Thymus (tissue), 11 donors: ENCODE results near the gene CCNH. TPM values are rescaled to one million over a fixed set of nuclear protein-coding genes. Genes with fewer than 3 reads are reported as not detected.

ENCODE experiments used
- DNase-seq, 9 donors: peaks; one replicate each; pipeline ENCODE4 v3.0.0-alpha.2; 2013; ENCODE audit warnings: low spot score in 9 of 9, low read depth in 6 of 9, missing footprints in 1 of 9
- H3K27ac ChIP-seq, 2 donors: one replicate each; pipeline ENCODE4 v1.5.1; 2013; ENCODE audit warnings: control low read depth in 1 of 2, low read depth in 1 of 2, low read length in 1 of 2, mild to moderate bottlenecking in 1 of 2, moderate library complexity in 1 of 2
- H3K27me3 ChIP-seq, 2 donors: one replicate each; pipeline ENCODE4 v1.5.1; 2013; ENCODE audit warnings: low read length in 1 of 2; ENCODE audit not compliant: control insufficient read depth in 2 of 2, insufficient read depth in 1 of 2
- H3K36me3 ChIP-seq, 2 donors: one replicate each; pipeline ENCODE4 v1.5.1; 2013; ENCODE audit warnings: low read length in 1 of 2, mild to moderate bottlenecking in 1 of 2, moderate library complexity in 1 of 2; ENCODE audit not compliant: control insufficient read depth in 2 of 2, insufficient read depth in 2 of 2
- H3K4me1 ChIP-seq, 2 donors: one replicate each; pipeline ENCODE4 v1.5.1; 2013; ENCODE audit warnings: low read length in 2 of 2; ENCODE audit not compliant: control insufficient read depth in 2 of 2, insufficient read depth in 2 of 2
- H3K4me3 ChIP-seq, 2 donors: one replicate each; pipeline ENCODE4 v1.5.1; 2013; ENCODE audit warnings: low read length in 2 of 2, control low read depth in 1 of 2, mild to moderate bottlenecking in 1 of 2
- H3K9me3 ChIP-seq, 2 donors: one replicate each; pipeline ENCODE4 v1.5.1; 2013; ENCODE audit warnings: low read length in 1 of 2, mild to moderate bottlenecking in 1 of 2; ENCODE audit not compliant: control insufficient read depth in 2 of 2, insufficient read depth in 1 of 2
- WGBS: extraction: QIAGEN DNeasy Blood & Tissue Kit; methylation state at CpG from one replicate; pipeline ENCODE4 v1.1.7; 2013; 5-methylcytosine and 5-hydroxymethylcytosine counted together
- polyA plus RNA-seq: library from polyadenylated mRNA; stranded (reverse); fragments of 200-250 nt; gene quantifications from one replicate; pipeline ENCODE4 v1.2.3, GENCODE V29; 2013
- total RNA-seq: library from RNA; stranded (reverse); fragments of 120-200 nt; gene quantifications from one replicate; pipeline ENCODE4 v1.2.4, GENCODE V29; 2013
- donor health status: healthy.

CCNH gene
- total and polyA plus RNA-seq, 2 donors = 71.3 to 96.7 TPM

DNA sequence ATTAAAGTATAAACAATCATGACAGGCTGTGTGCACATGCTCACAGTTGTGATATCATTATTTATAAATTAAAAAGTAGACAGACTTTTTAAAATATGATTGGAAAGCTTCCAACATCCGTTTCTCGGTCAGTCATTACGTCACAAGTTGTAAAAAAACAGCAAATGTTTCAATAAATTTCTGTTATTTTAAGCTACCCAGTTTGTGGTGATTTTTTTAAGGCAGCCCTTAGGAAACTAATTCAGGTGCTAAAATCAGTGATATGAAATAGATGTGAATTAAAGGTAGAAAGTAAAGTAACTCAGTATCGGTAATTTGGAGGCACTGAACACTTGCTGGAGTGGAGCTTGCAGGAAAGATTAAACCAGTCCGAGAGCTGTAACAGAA, 1.2 kb downstream of the CCNH start:
- peak overlapping the region; percentile 2 to 97 for H3K27ac ChIP-seq
- no peak for DNase-seq
- no peaks in the 10 kb centered on the region for H3K27me3 ChIP-seq
- H3K4me1 ChIP-seq = peaks cover 0 to 4% of the 10 kb centered on the region in 2 donors
- peak overlapping the region; percentile 82 to 92 for H3K4me3 ChIP-seq
- 17% methylated on average over 5 of the region's 5 CpGs for WGBS
- no peaks in the 10 kb centered on the region for H3K9me3 ChIP-seq
- H3K36me3 ChIP-seq = peaks cover 5 to 40% of the 10 kb centered on the region in 2 donors

DNA sequence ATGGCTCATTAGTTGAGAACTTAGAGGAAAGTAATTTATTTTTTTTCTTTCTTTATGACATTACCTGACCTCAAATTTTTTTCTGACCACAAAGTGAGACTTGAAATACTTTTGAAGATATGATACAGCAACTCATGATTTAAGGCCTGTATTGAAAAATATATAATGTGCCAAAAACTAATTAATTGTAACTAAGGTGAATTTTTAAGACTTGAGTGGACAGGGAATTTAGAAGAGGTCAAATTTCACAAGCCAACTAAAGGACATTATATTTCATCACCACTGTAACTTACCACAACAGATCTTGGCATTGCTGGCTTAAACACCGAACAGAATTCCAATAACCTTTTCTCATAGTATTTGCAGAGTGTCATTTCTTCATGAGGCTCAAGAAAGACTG, 1.8 kb downstream of the CCNH start:
- no peak overlapping the region for H3K27ac ChIP-seq
- no peak for DNase-seq
- WGBS = 97% methylated on average over 1 of the region's 1 CpG
- H3K4me3 ChIP-seq = no peak overlapping the region
- H3K27me3 ChIP-seq = no peaks in the 10 kb centered on the region
- H3K9me3 ChIP-seq = no peaks in the 10 kb centered on the region
- H3K4me1 ChIP-seq = peaks cover 0 to 4% of the 10 kb centered on the region in 2 donors
- peaks cover 11 to 47% of the 10 kb centered on the region in 2 donors for H3K36me3 ChIP-seq

- no peaks in the 10 kb centered on the region for H3K27me3 ChIP-seq
- WGBS = 92% methylated on average over 2 of the region's 2 CpGs
- peaks cover 0 to 2% of the 10 kb centered on the region in 2 donors for H3K4me1 ChIP-seq
- no peak for DNase-seq
- peaks cover 20 to 69% of the 10 kb centered on the region in 2 donors for H3K36me3 ChIP-seq
- H3K27ac ChIP-seq = no peak overlapping the region
- H3K9me3 ChIP-seq = no peaks in the 10 kb centered on the region
- H3K4me3 ChIP-seq = no peak overlapping the region
These were observed 4.5 kb downstream of the CCNH start for GRCh38 chr5:87408204-87408603.

GRCh38 chr5:87405472-87406155, 7.1 kb downstream of the CCNH start:
- Histone ChIP-seq H3K9me3 (no peaks in the 10 kb centered on the region), H3K36me3 (peaks cover 24 to 75% of the 10 kb centered on the region in 2 donors), H3K27ac (no peak overlapping the region), H3K4me1 (no peaks in the 10 kb centered on the region), H3K4me3 (no peak overlapping the region), H3K27me3 (no peaks in the 10 kb centered on the region)
- WGBS = 97% methylated on average over 2 of the region's 2 CpGs
- no peak for DNase-seq

DNA sequence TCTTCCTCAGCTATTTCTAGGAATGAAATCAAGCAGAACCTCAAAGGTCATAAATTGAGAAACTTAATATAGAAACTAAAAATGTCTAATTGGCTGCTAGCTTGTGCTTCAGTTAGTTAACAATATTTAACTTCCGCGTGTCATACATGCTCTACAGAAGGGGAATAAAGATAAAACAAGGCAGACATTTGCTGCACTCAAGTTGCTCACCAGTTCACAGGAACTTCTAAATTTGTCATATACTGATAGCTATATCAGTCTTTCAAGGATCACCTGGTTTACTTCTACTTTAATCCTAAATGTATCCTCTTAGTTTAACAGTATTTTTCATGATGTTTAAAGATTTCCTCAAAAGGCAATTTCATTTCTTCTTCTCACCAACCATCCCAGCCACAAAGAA, 8.4 kb downstream of the CCNH start:
- no peak overlapping the region for H3K27ac ChIP-seq
- H3K4me3 ChIP-seq = no peak overlapping the region
- H3K9me3 ChIP-seq = no peaks in the 10 kb centered on the region
- H3K27me3 ChIP-seq = no peaks in the 10 kb centered on the region
- peaks cover 24 to 73% of the 10 kb centered on the region in 2 donors for H3K36me3 ChIP-seq
- DNase-seq = no peak
- no peaks in the 10 kb centered on the region for H3K4me1 ChIP-seq
- WGBS = 97% methylated on average over 2 of the region's 2 CpGs

GRCh38 chr5:87403899-87404298, 8.8 kb downstream of the CCNH start:
- 97% methylated on average over 3 of the region's 3 CpGs for WGBS
- Histone ChIP-seq H3K9me3 (no peaks in the 10 kb centered on the region), H3K4me3 (no peak overlapping the region), H3K27me3 (no peaks in the 10 kb centered on the region), H3K4me1 (no peaks in the 10 kb centered on the region), H3K36me3 (peaks cover 29 to 75% of the 10 kb centered on the region in 2 donors), H3K27ac (no peak overlapping the region)
- no peak for DNase-seq

DNA sequence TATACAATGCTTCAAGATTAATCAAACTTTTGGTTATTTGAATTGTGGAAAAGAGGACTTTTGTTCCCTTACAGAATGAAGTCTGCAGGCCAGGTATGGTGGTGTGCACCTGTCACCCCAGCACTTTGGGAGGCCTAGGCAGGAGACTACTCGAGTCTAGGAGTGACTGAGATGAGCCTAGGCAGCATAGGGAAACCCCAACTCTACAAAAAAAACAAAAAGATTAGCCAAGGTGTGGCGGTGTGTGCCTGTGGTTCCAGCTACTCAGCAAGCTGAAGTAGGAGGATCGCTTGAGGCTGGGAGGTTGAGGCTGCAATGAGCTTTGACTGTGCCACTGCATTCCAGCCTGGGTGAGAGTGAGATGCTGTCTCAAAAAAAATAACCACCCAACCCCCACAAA, 9.3 kb downstream of the CCNH start:
- Histone ChIP-seq H3K9me3 (no peaks in the 10 kb centered on the region), H3K4me3 (no peak overlapping the region), H3K36me3 (peaks cover 30 to 75% of the 10 kb centered on the region in 2 donors), H3K4me1 (no peaks in the 10 kb centered on the region), H3K27me3 (no peaks in the 10 kb centered on the region), H3K27ac (no peak overlapping the region)
- no peak for DNase-seq
- WGBS = 98% methylated on average over 3 of the region's 3 CpGs

GRCh38 chr5:87401626-87402025, 11.1 kb downstream of the CCNH start:
- DNase-seq = no peak
- no peaks in the 10 kb centered on the region for H3K4me1 ChIP-seq
- peaks cover 29 to 75% of the 10 kb centered on the region in 2 donors for H3K36me3 ChIP-seq
- H3K4me3 ChIP-seq = no peak overlapping the region
- no peaks in the 10 kb centered on the region for H3K9me3 ChIP-seq
- no peaks in the 10 kb centered on the region for H3K27me3 ChIP-seq
- H3K27ac ChIP-seq = no peak overlapping the region

DNA sequence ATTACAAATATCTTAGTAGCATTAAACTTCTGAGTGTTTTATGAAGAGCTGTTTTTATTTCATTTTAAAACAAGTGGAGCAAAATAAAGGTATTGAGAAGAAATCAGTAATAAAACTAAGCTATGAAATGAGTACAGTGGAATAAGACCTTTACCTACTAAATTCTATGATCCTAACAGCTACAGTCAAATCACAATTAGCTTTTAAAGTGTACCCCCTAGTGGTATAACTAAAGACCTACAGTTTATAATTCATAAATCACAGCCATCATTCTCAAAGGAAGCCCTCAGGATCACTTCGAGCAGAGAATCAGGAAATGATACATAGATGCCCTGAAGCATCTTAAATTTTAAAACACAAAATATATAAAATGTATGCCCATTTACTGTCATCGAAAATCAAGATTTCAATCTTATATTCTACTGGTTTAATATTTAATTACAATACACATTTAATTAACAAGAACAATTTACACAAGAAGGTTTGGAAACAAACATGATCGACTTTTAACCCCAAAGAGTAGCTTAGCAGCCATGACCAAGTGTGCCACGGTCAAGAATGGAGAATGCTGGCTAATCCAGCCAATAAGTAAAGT, 12.3 kb downstream of the CCNH start:
- Histone ChIP-seq H3K27ac (no peak overlapping the region), H3K27me3 (no peaks in the 10 kb centered on the region), H3K9me3 (no peaks in the 10 kb centered on the region), H3K4me3 (no peak overlapping the region), H3K36me3 (peaks cover 21 to 72% of the 10 kb centered on the region in 2 donors), H3K4me1 (no peaks in the 10 kb centered on the region)
- DNase-seq = peak in 8 of 9 donors; percentile 3 to 52 (median 19)
- 74% methylated on average over 4 of the region's 4 CpGs for WGBS
